ENCODE data around the gene PLCD3. TPM values are rescaled to one million over a fixed set of nuclear protein-coding genes. Genes with fewer than 3 reads are reported as not detected.

PLCD3 gene
- total RNA-seq, 1 experiment from 2014 or later, result 55.8 TPM

DNA sequence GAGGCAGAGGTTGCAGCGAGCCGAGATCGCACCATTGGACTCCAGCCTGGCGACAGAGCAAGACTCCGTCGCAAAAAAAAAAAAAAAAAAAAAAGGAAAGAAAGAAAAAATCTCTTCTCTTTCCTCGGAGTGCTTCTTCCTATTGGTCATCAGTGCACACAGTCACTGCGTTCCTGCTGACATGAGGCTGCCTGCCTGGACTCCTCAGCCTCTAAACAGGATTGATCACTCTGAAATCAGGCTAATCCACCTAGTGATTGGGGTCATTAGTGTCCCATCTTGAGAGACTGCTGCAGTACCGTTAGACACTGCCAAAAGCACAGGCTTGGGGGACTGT lies 30.8 kb downstream of the PLCD3 start (continued):
- TF ChIP-seq, protein P1, sequence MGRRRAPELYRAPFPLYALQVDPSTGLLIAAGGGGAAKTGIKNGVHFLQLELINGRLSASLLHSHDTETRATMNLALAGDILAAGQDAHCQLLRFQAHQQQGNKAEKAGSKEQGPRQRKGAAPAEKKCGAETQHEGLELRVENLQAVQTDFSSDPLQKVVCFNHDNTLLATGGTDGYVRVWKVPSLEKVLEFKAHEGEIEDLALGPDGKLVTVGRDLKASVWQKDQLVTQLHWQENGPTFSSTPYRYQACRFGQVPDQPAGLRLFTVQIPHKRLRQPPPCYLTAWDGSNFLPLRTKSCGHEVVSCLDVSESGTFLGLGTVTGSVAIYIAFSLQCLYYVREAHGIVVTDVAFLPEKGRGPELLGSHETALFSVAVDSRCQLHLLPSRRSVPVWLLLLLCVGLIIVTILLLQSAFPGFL (CRISPR knock-in tag; IDR thresholded peaks at IDR 0.05; ENCODE audit: borderline replicate concordance), result no peak
- TF ChIP-seq ZNF219 (CRISPR knock-in tag; IDR thresholded peaks at IDR 0.05; ENCODE audit: borderline replicate concordance) (no peak), ZNF138 (CRISPR knock-in tag; conservative IDR thresholded peaks at IDR 0.05) (no peak), RORB (CRISPR knock-in tag; IDR thresholded peaks at IDR 0.05) (no peak), ZNF281 (CRISPR knock-in tag; IDR thresholded peaks at IDR 0.05) (no peak), ETV6 (CRISPR knock-in tag; IDR thresholded peaks at IDR 0.05) (no peak), ATF2 (CRISPR knock-in tag; IDR thresholded peaks at IDR 0.05; ENCODE audit: borderline replicate concordance, low read depth) (no peak)
- TF ChIP-seq, protein P2, sequence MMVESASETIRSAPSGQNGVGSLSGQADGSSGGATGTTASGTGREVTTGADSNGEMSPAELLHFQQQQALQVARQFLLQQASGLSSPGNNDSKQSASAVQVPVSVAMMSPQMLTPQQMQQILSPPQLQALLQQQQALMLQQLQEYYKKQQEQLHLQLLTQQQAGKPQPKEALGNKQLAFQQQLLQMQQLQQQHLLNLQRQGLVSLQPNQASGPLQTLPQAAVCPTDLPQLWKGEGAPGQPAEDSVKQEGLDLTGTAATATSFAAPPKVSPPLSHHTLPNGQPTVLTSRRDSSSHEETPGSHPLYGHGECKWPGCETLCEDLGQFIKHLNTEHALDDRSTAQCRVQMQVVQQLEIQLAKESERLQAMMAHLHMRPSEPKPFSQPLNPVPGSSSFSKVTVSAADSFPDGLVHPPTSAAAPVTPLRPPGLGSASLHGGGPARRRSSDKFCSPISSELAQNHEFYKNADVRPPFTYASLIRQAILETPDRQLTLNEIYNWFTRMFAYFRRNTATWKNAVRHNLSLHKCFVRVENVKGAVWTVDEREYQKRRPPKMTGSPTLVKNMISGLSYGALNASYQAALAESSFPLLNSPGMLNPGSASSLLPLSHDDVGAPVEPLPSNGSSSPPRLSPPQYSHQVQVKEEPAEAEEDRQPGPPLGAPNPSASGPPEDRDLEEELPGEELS (CRISPR knock-in tag; IDR thresholded peaks at IDR 0.05), result no peak
- TF ChIP-seq, protein P3, sequence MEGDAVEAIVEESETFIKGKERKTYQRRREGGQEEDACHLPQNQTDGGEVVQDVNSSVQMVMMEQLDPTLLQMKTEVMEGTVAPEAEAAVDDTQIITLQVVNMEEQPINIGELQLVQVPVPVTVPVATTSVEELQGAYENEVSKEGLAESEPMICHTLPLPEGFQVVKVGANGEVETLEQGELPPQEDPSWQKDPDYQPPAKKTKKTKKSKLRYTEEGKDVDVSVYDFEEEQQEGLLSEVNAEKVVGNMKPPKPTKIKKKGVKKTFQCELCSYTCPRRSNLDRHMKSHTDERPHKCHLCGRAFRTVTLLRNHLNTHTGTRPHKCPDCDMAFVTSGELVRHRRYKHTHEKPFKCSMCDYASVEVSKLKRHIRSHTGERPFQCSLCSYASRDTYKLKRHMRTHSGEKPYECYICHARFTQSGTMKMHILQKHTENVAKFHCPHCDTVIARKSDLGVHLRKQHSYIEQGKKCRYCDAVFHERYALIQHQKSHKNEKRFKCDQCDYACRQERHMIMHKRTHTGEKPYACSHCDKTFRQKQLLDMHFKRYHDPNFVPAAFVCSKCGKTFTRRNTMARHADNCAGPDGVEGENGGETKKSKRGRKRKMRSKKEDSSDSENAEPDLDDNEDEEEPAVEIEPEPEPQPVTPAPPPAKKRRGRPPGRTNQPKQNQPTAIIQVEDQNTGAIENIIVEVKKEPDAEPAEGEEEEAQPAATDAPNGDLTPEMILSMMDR (IDR thresholded peaks at IDR 0.05), result no peak

- Mint-ChIP-seq H3K27me3 (ENCODE audit: low read depth) (no peaks in the 10 kb centered on the region), H3K4me3 (no peak overlapping the region), H3K36me3 (peaks cover 73% of the 10 kb centered on the region), H3K9me3 (no peaks in the 10 kb centered on the region), H3K4me1 (no peaks in the 10 kb centered on the region), H3K27ac (peak overlapping the region; percentile 87)
- ATAC-seq (peak; percentile 96), DNase-seq (ENCODE audit: low spot score) (peak; percentile 94)
- ChIA-PET CTCF (interaction anchor here (0.6 to 2.7 kb wide), 43 partner anchors 10 to 232 kb away, joined by 3 to 28 read pairs (median 5); partner anchors contain the start of genes ACBD4, EFTUD2, GFAP and HEXIM2), POLR2A (interaction anchor here (0.5 to 0.9 kb wide), 2 partner anchors 10 to 106 kb away, joined by 3 read pairs; no protein-coding TSS in a partner anchor)
- TF ChIP-seq ZNF263 (CRISPR knock-in tag; IDR thresholded peaks at IDR 0.05; ENCODE audit: low read depth), result peak; percentile 71; the same call in 1 of the 2 replicates
- 0 out of 2 replicates have a peak, but pooled peaks have one; percentile 52 for TF ChIP-seq HMGXB4 (CRISPR knock-in tag; IDR thresholded peaks at IDR 0.05)
- TF ChIP-seq, protein P3 (IDR thresholded peaks at IDR 0.05), result peak; percentile 82
- TF ChIP-seq, protein P4, sequence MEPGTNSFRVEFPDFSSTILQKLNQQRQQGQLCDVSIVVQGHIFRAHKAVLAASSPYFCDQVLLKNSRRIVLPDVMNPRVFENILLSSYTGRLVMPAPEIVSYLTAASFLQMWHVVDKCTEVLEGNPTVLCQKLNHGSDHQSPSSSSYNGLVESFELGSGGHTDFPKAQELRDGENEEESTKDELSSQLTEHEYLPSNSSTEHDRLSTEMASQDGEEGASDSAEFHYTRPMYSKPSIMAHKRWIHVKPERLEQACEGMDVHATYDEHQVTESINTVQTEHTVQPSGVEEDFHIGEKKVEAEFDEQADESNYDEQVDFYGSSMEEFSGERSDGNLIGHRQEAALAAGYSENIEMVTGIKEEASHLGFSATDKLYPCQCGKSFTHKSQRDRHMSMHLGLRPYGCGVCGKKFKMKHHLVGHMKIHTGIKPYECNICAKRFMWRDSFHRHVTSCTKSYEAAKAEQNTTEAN (CRISPR knock-in tag; IDR thresholded peaks at IDR 0.05), result no peak
Observed at GRCh38 chr17:45098869-45099616, 33.3 kb downstream of the PLCD3 start.

Data from WTC11 (cell line).